Brain microvascular endothelial cell (primary cell): ENCODE results near the gene PIP5KL1.

Experiments used
- DNase-seq: peaks from one replicate; pipeline ENCODE4 v3.0.0-alpha.2; 2020
- H3K27ac ChIP-seq: fragments of 250-450 bp; sonication (Bioruptor Pico); 2 replicates; pipeline ENCODE4 v1.5.1; 2020; ENCODE audit warnings: mild to moderate bottlenecking, moderate library complexity
- H3K27me3 ChIP-seq: fragments of 250-450 bp; sonication (Bioruptor Pico); replicated peaks from 2 replicates; pipeline ENCODE4 v1.5.1; 2020; ENCODE audit warnings: mild to moderate bottlenecking
- H3K36me3 ChIP-seq: fragments of 250-450 bp; sonication (Bioruptor Pico); replicated peaks from 2 replicates; pipeline ENCODE4 v1.5.1; 2020; ENCODE audit warnings: mild to moderate bottlenecking
- H3K4me3 ChIP-seq: 2 replicates; pipeline ENCODE4 v1.5.1; 2011; ENCODE audit warnings: low read depth, mild to moderate bottlenecking, control low read depth, low read length, moderate library complexity
- CTCF ChIP-seq: IDR thresholded peaks from 2 replicates; pipeline ENCODE4 v1.5.1; 2011; ENCODE audit warnings: low read depth, mild to moderate bottlenecking, moderate library complexity, low read length, control low read depth, inconsistent platforms; ENCODE audit errors: missing control alignments
- in situ Hi-C: cut with HindIII; loops from 2 replicates; pipeline ENCODE4 v1.10.0; 2017; ENCODE audit warnings: low sequenced_read_pairs, low pct_ligation_motif_present

Gene PIP5KL1

GRCh38 chr9:127875306-127875966 is 55.1 kb downstream of the PIP5KL1 start:
- Histone ChIP-seq H3K27ac (no peak overlapping the region), H3K36me3 (peaks cover 12% of the 10 kb centered on the region)

GRCh38 chr9:127874301-127875221 is 56.0 kb downstream of the PIP5KL1 start:
- Histone ChIP-seq H3K27me3 (no peaks in the 10 kb centered on the region), H3K36me3 (peaks cover 14% of the 10 kb centered on the region), H3K4me3 (no peak overlapping the region), H3K27ac (no peak overlapping the region)
- in situ Hi-C loops: loop anchor here (25.0 kb wide), 1 partner anchor 112 kb away; no protein-coding TSS in a partner anchor
- no peak for DNase-seq
- no peak for TF ChIP-seq CTCF

More at GRCh38 chr9:127875306-127875966, 55.1 kb downstream of the PIP5KL1 start:
- no peak overlapping the region for H3K4me3 ChIP-seq
- H3K27me3 ChIP-seq: no peaks in the 10 kb centered on the region
- in situ Hi-C loops: no loop called here
- TF ChIP-seq CTCF: no peak
- peak; percentile 30 for DNase-seq

- DNase-seq: no peak
- Histone ChIP-seq H3K27me3 (no peaks in the 10 kb centered on the region), H3K36me3 (peaks cover 14% of the 10 kb centered on the region), H3K27ac (no peak overlapping the region), H3K4me3 (no peak overlapping the region)
- in situ Hi-C loops: loop anchor here (25.0 kb wide), 1 partner anchor 112 kb away; no protein-coding TSS in a partner anchor
- no peak for TF ChIP-seq CTCF
Observed at GRCh38 chr9:127873886-127874285, 56.7 kb downstream of the PIP5KL1 start.

GRCh38 chr9:127873223-127873691 is 57.3 kb downstream of the PIP5KL1 start:
- Histone ChIP-seq H3K27me3 (no peaks in the 10 kb centered on the region), H3K36me3 (peaks cover 14% of the 10 kb centered on the region), H3K27ac (no peak overlapping the region), H3K4me3 (no peak overlapping the region)
- DNase-seq: no peak
- no peak for TF ChIP-seq CTCF
- in situ Hi-C loops: loop anchor here (25.0 kb wide), 1 partner anchor 111 kb away; no protein-coding TSS in a partner anchor

- in situ Hi-C loops: loop anchor here (25.0 kb wide), 1 partner anchor 110 kb away; no protein-coding TSS in a partner anchor
- Histone ChIP-seq H3K36me3 (peaks cover 14% of the 10 kb centered on the region), H3K27me3 (no peaks in the 10 kb centered on the region), H3K4me3 (no peak overlapping the region), H3K27ac (no peak overlapping the region)
- TF ChIP-seq CTCF: no peak
- no peak for DNase-seq
Observed at GRCh38 chr9:127872369-127873222, 58.0 kb downstream of the PIP5KL1 start.
